ENCODE data around the gene CDIPT.

Gene CDIPT

GRCh38 chr16:29824589-29825144 is 38.4 kb downstream of the CDIPT start:
- no peak for DNase-seq

- no peak for DNase-seq
These were observed 41.3 kb downstream of the CDIPT start for GRCh38 chr16:29821643-29822115.

GRCh38 chr16:29820730-29821642 is 42.0 kb downstream of the CDIPT start:
- DNase-seq, result peak; percentile 54 to 60

- peak; percentile 63 to 66 for DNase-seq
These were observed 42.7 kb downstream of the CDIPT start, which contains the start of gene MVP for GRCh38 chr16:29820271-29820701. TSS of gene MVP (plus strand) at chr16:29820462. CDS start at chr16:29830550, 10,088 bp downstream.

- no peak for DNase-seq
These were observed 43.5 kb downstream of the CDIPT start for GRCh38 chr16:29819506-29819905.

- DNase-seq, result no peak
These were observed 44.9 kb downstream of the CDIPT start for GRCh38 chr16:29818082-29818481.

- DNase-seq, result peak; percentile 67 to 79
These were observed 46.2 kb downstream of the CDIPT start for GRCh38 chr16:29816694-29817441.

- DNase-seq, result peak; percentile 98
These were observed 47.0 kb downstream of the CDIPT start, which contains the start of gene PAGR1 for GRCh38 chr16:29815793-29816693. TSS of gene PAGR1 (plus strand) at chr16:29816152. CDS start at chr16:29816526, 374 bp downstream.

- peak; percentile 63 to 71 for DNase-seq
These were observed 47.8 kb downstream of the CDIPT start for GRCh38 chr16:29815032-29815721.

- no peak for DNase-seq
These were observed 48.4 kb downstream of the CDIPT start for GRCh38 chr16:29814592-29814991.

GRCh38 chr16:29813644-29814562 is 49.1 kb downstream of the CDIPT start:
- no peak for DNase-seq

GRCh38 chr16:29812754-29813643 is 50.0 kb downstream of the CDIPT start:
- no peak for DNase-seq

GRCh38 chr16:29811896-29812665 is 50.9 kb downstream of the CDIPT start, which contains the start of gene PRRT2:
TSS of gene PRRT2 (plus strand) at chr16:29812193. CDS start at chr16:29813055, 862 bp downstream.
- peak; percentile 55 to 69 for DNase-seq

GRCh38 chr16:29811170-29811895 is 51.7 kb downstream of the CDIPT start:
- peak; percentile 78 to 87 for DNase-seq

GRCh38 chr16:29810699-29811169 is 52.3 kb downstream of the CDIPT start:
- no peak for DNase-seq

GRCh38 chr16:29809850-29810698 is 53.0 kb downstream of the CDIPT start:
- DNase-seq, result peak in 1 of 2 donors; percentile 46

All from stimulated activated CD4-positive, alpha-beta T cell treated with anti-CD3 and anti-CD28 coated beads, Interleukin-2, amount 100 ng/mL, for 24 hours (primary cell).